ENCODE measurements around the gene CHMP1B. TPM values are rescaled to one million over a fixed set of nuclear protein-coding genes. Genes with fewer than 3 reads are reported as not detected.
A peak's percentile ranks its signal among the peaks of the same experiment; 100 is the strongest.

Gene CHMP1B
- total and polyA plus RNA-seq, 9 of the 15 experiments (the other 6 are each of a cell fraction or from before 2014, with no cell fraction given): 12.3 to 29.9 (median 19.0) TPM

DNA sequence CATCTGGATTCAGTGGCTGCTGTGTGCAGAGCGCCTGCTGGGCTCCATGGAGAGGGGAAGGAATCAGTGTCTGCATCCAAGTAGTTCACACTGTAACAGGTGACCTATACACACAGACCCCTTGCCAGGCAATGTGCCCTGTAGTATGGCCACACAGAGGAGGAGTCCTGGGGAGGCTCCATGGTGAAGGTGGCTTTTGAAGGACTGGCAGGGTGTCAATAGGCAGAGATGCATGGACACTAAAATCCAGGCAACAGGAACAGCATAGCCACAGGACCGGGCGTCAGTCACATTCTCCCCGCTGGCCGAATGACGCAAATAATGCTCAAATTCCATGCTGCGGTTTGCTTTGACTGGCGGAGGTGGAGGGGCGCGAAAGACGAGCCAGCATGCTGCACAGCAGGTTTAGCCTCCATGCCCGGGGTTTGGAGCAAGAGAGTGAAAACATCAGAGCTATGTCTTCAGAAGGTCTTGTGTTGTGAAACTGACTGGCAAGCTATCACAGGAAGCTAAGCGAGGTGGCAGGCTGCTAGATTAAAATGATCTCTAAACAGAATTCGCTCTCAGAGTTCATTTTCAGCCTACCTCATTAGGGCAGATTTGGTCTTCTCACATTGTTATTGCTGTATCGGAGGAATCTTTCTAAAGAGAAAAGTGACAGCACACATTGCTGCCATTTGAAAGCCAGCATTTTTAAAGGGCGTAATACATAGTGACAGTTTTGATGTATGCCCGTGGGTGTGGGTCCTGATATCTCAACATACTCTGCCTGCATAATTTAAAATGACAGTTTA is 1.2 kb upstream of the CHMP1B start (continued):
- no peak for TF ChIP-seq ZNF311 (CRISPR knock-in tag; IDR thresholded peaks at IDR 0.05)
- no peak for TF ChIP-seq NR2F6 (CRISPR knock-in tag; IDR thresholded peaks at IDR 0.05)
- no peak for TF ChIP-seq PREB (CRISPR knock-in tag; IDR thresholded peaks at IDR 0.05)
- TF ChIP-seq CTCFL (IDR thresholded peaks at IDR 0.05; ENCODE audit: borderline replicate concordance, insufficient read depth, low read depth, low read length, poor library complexity, severe bottlenecking): no peak
- no peak for TF ChIP-seq DACH1 (IDR thresholded peaks at IDR 0.05; ENCODE audit: partially characterized antibody)
- no peak for TF ChIP-seq PTBP1 (IDR thresholded peaks at IDR 0.05; ENCODE audit: low read depth, low read length)
- TF ChIP-seq CEBPB (tag; IDR thresholded peaks at IDR 0.05): peak; percentile 66
- TF ChIP-seq EP400 (IDR thresholded peaks at IDR 0.05): peak; percentile 66
- TF ChIP-seq EZH2 (IDR thresholded peaks at IDR 0.05; ENCODE audit: borderline replicate concordance, low read depth, low read length): no peak
- no peak for TF ChIP-seq HDAC8 (tag; IDR thresholded peaks at IDR 0.05)
- no peak for TF ChIP-seq HSF4 (CRISPR knock-in tag; IDR thresholded peaks at IDR 0.05; ENCODE audit: borderline replicate concordance)
- peak; percentile 66 for TF ChIP-seq NEUROD1 (IDR thresholded peaks at IDR 0.05; ENCODE audit: borderline replicate concordance, low read depth, low read length, partially characterized antibody)
- TF ChIP-seq GTF3C2 (IDR thresholded peaks at IDR 0.05; ENCODE audit: borderline replicate concordance, extremely low read depth, insufficient read length): no peak
- TF ChIP-seq ZBTB17 (CRISPR knock-in tag; IDR thresholded peaks at IDR 0.05): no peak
- TF ChIP-seq, protein P1, sequence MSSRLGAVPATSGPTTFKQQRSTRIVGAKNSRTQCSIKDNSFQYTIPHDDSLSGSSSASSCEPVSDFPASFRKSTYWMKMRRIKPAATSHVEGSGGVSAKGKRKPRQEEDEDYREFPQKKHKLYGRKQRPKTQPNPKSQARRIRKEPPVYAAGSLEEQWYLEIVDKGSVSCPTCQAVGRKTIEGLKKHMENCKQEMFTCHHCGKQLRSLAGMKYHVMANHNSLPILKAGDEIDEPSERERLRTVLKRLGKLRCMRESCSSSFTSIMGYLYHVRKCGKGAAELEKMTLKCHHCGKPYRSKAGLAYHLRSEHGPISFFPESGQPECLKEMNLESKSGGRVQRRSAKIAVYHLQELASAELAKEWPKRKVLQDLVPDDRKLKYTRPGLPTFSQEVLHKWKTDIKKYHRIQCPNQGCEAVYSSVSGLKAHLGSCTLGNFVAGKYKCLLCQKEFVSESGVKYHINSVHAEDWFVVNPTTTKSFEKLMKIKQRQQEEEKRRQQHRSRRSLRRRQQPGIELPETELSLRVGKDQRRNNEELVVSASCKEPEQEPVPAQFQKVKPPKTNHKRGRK (tag; IDR thresholded peaks at IDR 0.05): no peak
- TF ChIP-seq YBX1 (IDR thresholded peaks at IDR 0.05): no peak
- no peak for TF ChIP-seq PPARD (CRISPR knock-in tag; IDR thresholded peaks at IDR 0.05)
- no peak for TF ChIP-seq RFX5 (IDR thresholded peaks at IDR 0.05; ENCODE audit: low read depth, low read length)
- TF ChIP-seq ZNF561 (CRISPR knock-in tag; conservative IDR thresholded peaks at IDR 0.05): no peak
- TF ChIP-seq PHTF2 (CRISPR knock-in tag; IDR thresholded peaks at IDR 0.05): no peak
- TF ChIP-seq FOS (IDR thresholded peaks at IDR 0.05; ENCODE audit: extremely low read depth, insufficient read length): no peak
